Adrenal gland (tissue), 12 donors: ENCODE measurements around the gene OCEL1. TPM values are rescaled to one million over a fixed set of nuclear protein-coding genes. Genes with fewer than 3 reads are reported as not detected.

Source experiments
- DNase-seq, 7 donors: peaks; one replicate each; pipeline ENCODE4 v3.0.0-alpha.2; 2019 to 2020
- H3K27ac ChIP-seq, 5 donors: fragments of 200-600 bp; sonication (generic) in 4 of 5; 1 replicate in 3 of 5; 2 replicates in 2 of 5; pipeline versions ENCODE4 v1.5.1 to v1.8.0; 2016 to 2020; ENCODE audit warnings: mild to moderate bottlenecking in 1 of 5
- H3K27me3 ChIP-seq: fragments of 200-600 bp; 2 replicates; pipeline ENCODE4 v1.8.0; 2021
- H3K36me3 ChIP-seq, 2 donors: fragments of 200-600 bp; replicated peaks in 1 of 2; 1 replicate in 1 of 2; 2 replicates in 1 of 2; pipeline versions ENCODE4 v1.5.1 to v1.8.0; 2018 to 2022
- H3K4me1 ChIP-seq, 2 donors: fragments of 200-600 bp; replicated peaks in 1 of 2; 1 replicate in 1 of 2; 2 replicates in 1 of 2; pipeline versions ENCODE4 v1.5.1 to v1.8.0; 2018 to 2021
- H3K4me3 ChIP-seq, 4 donors: fragments of 200-600 bp; sonication (generic) in 3 of 4; one replicate each; pipeline ENCODE4 v1.5.1; 2016 to 2018
- H3K9me3 ChIP-seq, 3 donors: fragments of 200-600 bp; sonication (generic) in 1 of 3; replicated peaks in 1 of 3; 1 replicate in 2 of 3; 2 replicates in 1 of 3; pipeline versions ENCODE4 v1.5.1 to v1.8.0; 2016 to 2021
- POLR2A ChIP-seq, 2 donors: fragments of 450-650 bp; IDR thresholded peaks; one replicate each; pipeline ENCODE4 v1.6.1; 2017; ENCODE audit warnings: antibody characterized with exemption in 2 of 2, mild to moderate bottlenecking in 2 of 2, moderate library complexity in 1 of 2
- WGBS, 4 donors: extraction: QIAGEN DNeasy Blood & Tissue Kit in 2 of 4; methylation state at CpG; one replicate each; pipeline versions ENCODE4 v1.1.5 to v1.1.7; 2013 to 2017; 5-methylcytosine and 5-hydroxymethylcytosine counted together
- intact Hi-C, 2 donors: fragments of 100-400 bp; cut with DNase I; formaldehyde crosslinking; loops; one replicate each; pipeline versions ENCODE4 v1.14.1 to v1.15.0; 2022 to 2023
- polyA plus RNA-seq, 3 donors: library from polyadenylated mRNA; stranded (reverse); fragments of 200-250 nt in 2 of 3; fragments of 350-450 nt in 1 of 3; fragmentation: Illumina TruSeq in 1 of 3; extraction: RNeasy Lipid Tissue Mini Kit (QIAGEN cat#74804) in 1 of 3; gene quantifications; one replicate each; pipeline ENCODE4 v1.2.3, GENCODE V29; 2013 to 2014
- total RNA-seq, 9 donors: library from RNA; depleted of rRNA in 4 of 9; stranded (reverse); fragments of >200 nt in 4 of 9; fragments of 120-200 nt in 1 of 9; fragmentation: NEBNext Ultra II Directional in 1 of 9; extraction: Animal tissue kit (Norgen Biotek cat#: 25700) in 1 of 9; gene quantifications; one replicate each; pipeline versions ENCODE4 v1.1.0 to v1.2.4, GENCODE V29; 2013 to 2023
- TF ChIP-seq, protein P1 (sequence below), 6 experiments: fragments of 450-650 bp in 4 of 6; fragments of 200-600 bp in 2 of 6; sonication (generic) in 1 of 6; IDR thresholded peaks; 1 replicate in 5 of 6; 2 replicates in 1 of 6; pipeline versions ENCODE4 v1.5.1 to v1.8.0; 2016 to 2021; ENCODE audit warnings: antibody characterized with exemption in 6 of 6, mild to moderate bottlenecking in 2 of 6, moderate library complexity in 1 of 6
- donor health status: healthy with polysubstance abuse.
- donor health status: Bipolar disorder and iron deficiency.
- donor health status: DM: yes; HTN: yes; CAD: no.
- donor health status: DM: no; HTN: no; CAD: no.
- donor health status: DM: no; HTN: no; CAD: no.
- donor health status: DM: yes; HTN: yes; CAD: no.

Gene OCEL1
- total and polyA plus RNA-seq, 12 donors: 6.1 to 49.1 (median 30.3) TPM

DNA sequence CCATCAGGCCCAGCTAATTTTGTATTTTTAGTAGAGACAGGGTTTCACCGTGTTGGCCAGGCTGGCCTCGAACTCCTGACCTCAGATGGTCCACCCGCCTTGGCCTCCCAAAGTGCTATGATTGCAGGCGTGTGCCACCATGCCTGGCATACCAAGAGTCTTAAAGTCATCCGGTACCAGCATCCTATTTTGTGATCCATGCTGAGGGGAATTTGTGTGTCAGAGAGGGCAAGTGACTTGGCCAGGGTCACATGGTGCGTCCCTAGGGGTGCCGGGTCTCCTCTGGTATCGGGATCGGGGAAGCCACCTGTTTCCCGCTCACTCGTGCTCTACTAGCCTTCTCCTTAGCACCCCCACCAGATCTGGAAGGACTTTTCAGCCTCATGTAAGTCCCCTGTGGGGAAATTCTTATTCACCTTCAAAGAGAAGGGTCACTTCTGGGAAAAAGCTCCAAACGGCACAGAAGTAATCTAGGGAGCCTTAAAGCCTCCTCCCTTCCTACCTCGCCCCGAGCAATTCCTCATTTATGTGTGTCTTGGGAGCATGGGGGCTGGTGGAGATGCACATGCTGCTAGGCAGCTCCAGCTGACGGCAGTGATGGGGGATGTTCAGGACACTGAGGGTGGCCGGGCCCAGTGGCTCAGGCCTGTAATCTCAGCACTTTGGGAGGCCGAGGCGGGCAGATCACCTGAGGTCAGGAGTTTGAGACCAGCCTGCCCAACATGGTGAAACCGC lies 49.6 kb downstream of the OCEL1 start:
- no peak for DNase-seq
- Histone ChIP-seq H3K36me3 (peaks cover 0 to 68% of the 10 kb centered on the region in 2 donors), H3K27ac (no peak overlapping the region), H3K9me3 (no peaks in the 10 kb centered on the region), H3K4me1 (no peaks in the 10 kb centered on the region), H3K4me3 (no peak overlapping the region), H3K27me3 (no peaks in the 10 kb centered on the region)
- TF ChIP-seq, protein P1, sequence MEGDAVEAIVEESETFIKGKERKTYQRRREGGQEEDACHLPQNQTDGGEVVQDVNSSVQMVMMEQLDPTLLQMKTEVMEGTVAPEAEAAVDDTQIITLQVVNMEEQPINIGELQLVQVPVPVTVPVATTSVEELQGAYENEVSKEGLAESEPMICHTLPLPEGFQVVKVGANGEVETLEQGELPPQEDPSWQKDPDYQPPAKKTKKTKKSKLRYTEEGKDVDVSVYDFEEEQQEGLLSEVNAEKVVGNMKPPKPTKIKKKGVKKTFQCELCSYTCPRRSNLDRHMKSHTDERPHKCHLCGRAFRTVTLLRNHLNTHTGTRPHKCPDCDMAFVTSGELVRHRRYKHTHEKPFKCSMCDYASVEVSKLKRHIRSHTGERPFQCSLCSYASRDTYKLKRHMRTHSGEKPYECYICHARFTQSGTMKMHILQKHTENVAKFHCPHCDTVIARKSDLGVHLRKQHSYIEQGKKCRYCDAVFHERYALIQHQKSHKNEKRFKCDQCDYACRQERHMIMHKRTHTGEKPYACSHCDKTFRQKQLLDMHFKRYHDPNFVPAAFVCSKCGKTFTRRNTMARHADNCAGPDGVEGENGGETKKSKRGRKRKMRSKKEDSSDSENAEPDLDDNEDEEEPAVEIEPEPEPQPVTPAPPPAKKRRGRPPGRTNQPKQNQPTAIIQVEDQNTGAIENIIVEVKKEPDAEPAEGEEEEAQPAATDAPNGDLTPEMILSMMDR (IDR thresholded peaks at IDR 0.05): no peak
- no peak for TF ChIP-seq POLR2A (IDR thresholded peaks at IDR 0.05)
- 90 to 91% (median 91%) methylated on average over 18 to 19 of the region's 19 CpGs for WGBS, 4 donors
- intact Hi-C loops: no loop called here

Other genes starting within 250 kb of the OCEL1 start
- 10 to 100 TPM in 3 of 9 donors, 1 to 10 TPM in 6; 5.2 to 19.1 (median 8.7) TPM for gene CPAMD8, start 199.4 kb upstream of the OCEL1 start, total RNA-seq
- gene CPAMD8, start 199.4 kb upstream of the OCEL1 start, polyA plus RNA-seq: 10 to 100 TPM in 2 of 3 donors, 1 to 10 TPM in 1; 3.1 to 33.7 (median 18.6) TPM
- gene HAUS8, start 150.8 kb upstream of the OCEL1 start, total RNA-seq: 10 to 100 TPM in 3 of 9 donors, 1 to 10 TPM in 6; 3.9 to 10.9 (median 8.7) TPM
- gene HAUS8, start 150.8 kb upstream of the OCEL1 start, polyA plus RNA-seq: 10 to 100 TPM in 2 of 3 donors, 1 to 10 TPM in 1; 7.5 to 17.9 (median 17.5) TPM
- gene MYO9B, start 150.4 kb upstream of the OCEL1 start, total RNA-seq: 100 to 1,000 TPM in 1 of 9 donors, 10 to 100 TPM in 8; 23.6 to 183 (median 85.3) TPM
- gene MYO9B, start 150.4 kb upstream of the OCEL1 start, polyA plus RNA-seq: 100 to 1,000 TPM in 1 of 3 donors, 10 to 100 TPM in 2; 29.9 to 236 (median 99.6) TPM
- 10 to 100 TPM; 26.5 to 55.6 (median 42.3) TPM for gene USE1, start 10.9 kb upstream of the OCEL1 start, total RNA-seq
- 10 to 100 TPM; 23.7 to 87.8 (median 75.3) TPM for gene USE1, start 10.9 kb upstream of the OCEL1 start, polyA plus RNA-seq
- gene NR2F6, start 19.7 kb downstream of the OCEL1 start, total RNA-seq: 100 to 1,000 TPM in 1 of 9 donors, 10 to 100 TPM in 8; 36.2 to 140 (median 57.0) TPM
- gene NR2F6, start 19.7 kb downstream of the OCEL1 start, polyA plus RNA-seq: 10 to 100 TPM in 2 of 3 donors, 1 to 10 TPM in 1; 6.6 to 26.3 (median 22.6) TPM
- gene USHBP1, start 38.5 kb downstream of the OCEL1 start, total RNA-seq: 10 to 100 TPM in 2 of 9 donors, 1 to 10 TPM in 7; 1.8 to 13.2 (median 4.1) TPM
- gene USHBP1, start 38.5 kb downstream of the OCEL1 start, polyA plus RNA-seq: 10 to 100 TPM in 2 of 3 donors, under 1 TPM in 1; 0.71 to 23.6 (median 10.4) TPM
- 100 to 1,000 TPM in 2 of 9 donors, 10 to 100 TPM in 7; 68.5 to 162 (median 79.7) TPM for gene BABAM1, start 41.2 kb downstream of the OCEL1 start, total RNA-seq
- 100 to 1,000 TPM in 2 of 3 donors, 10 to 100 TPM in 1; 71.1 to 116 (median 101) TPM for gene BABAM1, start 41.2 kb downstream of the OCEL1 start, polyA plus RNA-seq
- 1 to 10 TPM in 1 of 9 donors, under 1 TPM in 8; 0.17 to 1.8 (median 0.35) TPM for gene ANKLE1, start 55.7 kb downstream of the OCEL1 start, total RNA-seq
- gene ANKLE1, start 55.7 kb downstream of the OCEL1 start, polyA plus RNA-seq: 1 to 10 TPM in 1 of 3 donors, under 1 TPM in 2; 0.11 to 1.7 (median 0.64) TPM
- gene ABHD8, start 77.2 kb downstream of the OCEL1 start, total RNA-seq: 10 to 100 TPM; 13.6 to 60.0 (median 39.6) TPM
- 10 to 100 TPM in 2 of 3 donors, 1 to 10 TPM in 1; 2.3 to 33.1 (median 32.0) TPM for gene ABHD8, start 77.2 kb downstream of the OCEL1 start, polyA plus RNA-seq
- gene MRPL34, start 79.6 kb downstream of the OCEL1 start, total RNA-seq: 100 to 1,000 TPM in 8 of 9 donors, 10 to 100 TPM in 1; 95.8 to 358 (median 165) TPM
- 100 to 1,000 TPM; 101 to 144 (median 121) TPM for gene MRPL34, start 79.6 kb downstream of the OCEL1 start, polyA plus RNA-seq
- 10 to 100 TPM in 8 of 9 donors, 1 to 10 TPM in 1; 6.8 to 54.9 (median 36.0) TPM for gene DDA1, start 83.3 kb downstream of the OCEL1 start, total RNA-seq
- gene DDA1, start 83.3 kb downstream of the OCEL1 start, polyA plus RNA-seq: 10 to 100 TPM; 40.3 to 71.4 (median 50.4) TPM
- gene ANO8, start 108.6 kb downstream of the OCEL1 start, total RNA-seq: 10 to 100 TPM in 8 of 9 donors, 1 to 10 TPM in 1; 4.8 to 78.0 (median 26.5) TPM
- 10 to 100 TPM in 2 of 3 donors, 1 to 10 TPM in 1; 4.4 to 70.7 (median 33.0) TPM for gene ANO8, start 108.6 kb downstream of the OCEL1 start, polyA plus RNA-seq
- 10 to 100 TPM; 11.8 to 50.4 (median 25.6) TPM for gene GTPBP3, start 111.3 kb downstream of the OCEL1 start, total RNA-seq
- 10 to 100 TPM in 2 of 3 donors, 1 to 10 TPM in 1; 5.5 to 36.8 (median 19.0) TPM for gene GTPBP3, start 111.3 kb downstream of the OCEL1 start, polyA plus RNA-seq
- gene PLVAP, start 151.1 kb downstream of the OCEL1 start, total RNA-seq: 100 to 1,000 TPM in 3 of 9 donors, 10 to 100 TPM in 6; 27.9 to 140 (median 72.2) TPM
- gene PLVAP, start 151.1 kb downstream of the OCEL1 start, polyA plus RNA-seq: 100 to 1,000 TPM in 2 of 3 donors, 10 to 100 TPM in 1; 40.9 to 381 (median 127) TPM
- gene CCDC194, start 168.0 kb downstream of the OCEL1 start, total RNA-seq: 1 to 10 TPM in 6 of 9 donors, under 1 TPM in 1, not detected in 2; 0.49 to 5.6 (median 2.8) TPM
- 1 to 10 TPM; 1.1 to 3.0 (median 1.3) TPM for gene CCDC194, start 168.0 kb downstream of the OCEL1 start, polyA plus RNA-seq
- gene BST2, start 179.4 kb downstream of the OCEL1 start, total RNA-seq: 100 to 1,000 TPM; 146 to 940 (median 704) TPM
- 100 to 1,000 TPM; 159 to 304 (median 271) TPM for gene BST2, start 179.4 kb downstream of the OCEL1 start, polyA plus RNA-seq
- gene MVB12A, start 193.8 kb downstream of the OCEL1 start, total RNA-seq: 100 to 1,000 TPM in 5 of 9 donors, 10 to 100 TPM in 4; 53.3 to 162 (median 104) TPM
- gene MVB12A, start 193.8 kb downstream of the OCEL1 start, polyA plus RNA-seq: 100 to 1,000 TPM in 2 of 3 donors, 10 to 100 TPM in 1; 17.4 to 142 (median 132) TPM
- 1 to 10 TPM in 7 of 9 donors, under 1 TPM in 2; 0.22 to 8.7 (median 5.4) TPM for gene TMEM221, start 222.4 kb downstream of the OCEL1 start, total RNA-seq
- gene TMEM221, start 222.4 kb downstream of the OCEL1 start, polyA plus RNA-seq: 1 to 10 TPM in 2 of 3 donors, under 1 TPM in 1; 0.77 to 2.8 (median 1.9) TPM
- gene NXNL1, start 234.7 kb downstream of the OCEL1 start, total RNA-seq: 1 to 10 TPM in 2 of 9 donors, under 1 TPM in 3, not detected in 4; 0.41 to 2.7 (median 0.92) TPM
- 1 to 10 TPM in 2 of 3 donors, not detected in 1; 2.6 to 4.8 TPM for gene NXNL1, start 234.7 kb downstream of the OCEL1 start, polyA plus RNA-seq
- gene SLC27A1, start 244.3 kb downstream of the OCEL1 start, total RNA-seq: 100 to 1,000 TPM in 1 of 9 donors, 10 to 100 TPM in 7, 1 to 10 TPM in 1; 4.9 to 107 (median 56.3) TPM
- 10 to 100 TPM in 2 of 3 donors, 1 to 10 TPM in 1; 6.8 to 78.8 (median 33.3) TPM for gene SLC27A1, start 244.3 kb downstream of the OCEL1 start, polyA plus RNA-seq